GM19099 (cell line): Measurements from ENCODE around the gene SDCCAG8.

Source experiments
- POLR2A ChIP-seq: IDR thresholded peaks from 3 replicates; pipeline ENCODE4 v1.6.1; 2011; ENCODE audit warnings: low read depth; ENCODE audit not compliant: insufficient read length; ENCODE audit errors: extremely low read depth

Gene SDCCAG8

DNA sequence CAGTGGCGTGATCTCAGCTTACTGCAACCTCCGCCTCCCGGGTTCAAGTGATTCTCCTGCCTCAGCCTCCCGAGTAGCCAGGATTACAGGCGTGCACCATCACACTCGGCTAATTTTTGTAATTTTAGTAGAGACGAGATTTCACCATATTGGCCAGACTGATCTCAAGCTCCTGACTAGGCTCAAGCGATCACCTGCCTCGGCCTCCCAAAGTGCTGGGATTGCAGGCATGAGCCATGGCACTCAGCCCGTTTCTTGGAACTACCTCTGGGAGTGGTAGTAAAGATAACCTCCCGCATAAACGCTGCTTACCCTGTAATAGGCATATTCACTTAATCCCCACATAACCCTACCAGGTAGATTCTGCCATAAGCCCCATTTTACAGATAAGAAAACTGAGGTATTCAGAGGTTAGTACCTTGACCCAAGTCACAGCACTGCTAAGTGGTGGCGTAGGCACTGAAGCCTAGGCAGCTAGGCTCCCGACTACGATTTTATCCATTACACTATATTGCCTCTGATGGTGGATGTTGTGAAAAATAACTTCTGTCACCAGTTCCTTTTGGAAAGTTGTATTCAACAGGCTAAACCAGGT lies 143.8 kb downstream of the SDCCAG8 start:
- TF ChIP-seq POLR2A: no peak

DNA sequence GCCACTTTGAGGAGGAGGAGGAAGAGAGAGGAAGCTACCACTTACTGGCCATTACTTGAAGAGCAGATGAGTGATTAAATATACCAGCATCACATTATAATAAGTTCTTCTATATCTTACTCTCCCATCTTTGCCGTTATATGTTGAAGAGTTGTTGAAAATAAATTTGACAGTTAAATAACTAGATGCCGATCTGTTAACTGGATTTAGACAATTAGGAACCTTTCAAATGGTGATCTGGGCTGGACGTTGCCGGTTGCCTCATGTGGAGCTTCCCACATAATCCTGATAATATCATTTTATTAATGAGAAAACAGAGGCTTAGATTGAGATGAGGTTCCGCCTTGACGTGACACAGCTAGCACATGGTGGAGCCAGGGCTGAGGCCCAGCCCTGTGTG lies 147.0 kb downstream of the SDCCAG8 start:
- TF ChIP-seq POLR2A: no peak

DNA sequence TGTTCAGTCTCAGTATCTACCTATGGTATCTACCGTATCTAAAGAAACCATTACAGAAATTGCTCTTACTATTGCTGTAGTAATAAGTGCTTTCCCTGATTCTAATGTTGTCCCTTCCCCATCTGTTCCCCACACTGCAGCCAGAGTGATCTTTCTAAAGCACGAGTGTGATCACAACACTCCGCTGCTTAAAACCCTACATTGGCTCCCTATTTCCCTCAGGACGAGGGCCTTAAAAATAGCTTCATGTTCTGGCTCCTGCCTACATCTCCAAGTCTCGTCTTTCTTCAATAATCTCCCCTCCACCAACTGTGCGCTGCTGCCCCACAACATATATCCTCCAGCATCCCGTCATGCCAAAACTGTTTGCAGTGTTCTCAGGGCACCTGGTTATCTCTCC lies 150.6 kb downstream of the SDCCAG8 start:
- TF ChIP-seq POLR2A: no peak

DNA sequence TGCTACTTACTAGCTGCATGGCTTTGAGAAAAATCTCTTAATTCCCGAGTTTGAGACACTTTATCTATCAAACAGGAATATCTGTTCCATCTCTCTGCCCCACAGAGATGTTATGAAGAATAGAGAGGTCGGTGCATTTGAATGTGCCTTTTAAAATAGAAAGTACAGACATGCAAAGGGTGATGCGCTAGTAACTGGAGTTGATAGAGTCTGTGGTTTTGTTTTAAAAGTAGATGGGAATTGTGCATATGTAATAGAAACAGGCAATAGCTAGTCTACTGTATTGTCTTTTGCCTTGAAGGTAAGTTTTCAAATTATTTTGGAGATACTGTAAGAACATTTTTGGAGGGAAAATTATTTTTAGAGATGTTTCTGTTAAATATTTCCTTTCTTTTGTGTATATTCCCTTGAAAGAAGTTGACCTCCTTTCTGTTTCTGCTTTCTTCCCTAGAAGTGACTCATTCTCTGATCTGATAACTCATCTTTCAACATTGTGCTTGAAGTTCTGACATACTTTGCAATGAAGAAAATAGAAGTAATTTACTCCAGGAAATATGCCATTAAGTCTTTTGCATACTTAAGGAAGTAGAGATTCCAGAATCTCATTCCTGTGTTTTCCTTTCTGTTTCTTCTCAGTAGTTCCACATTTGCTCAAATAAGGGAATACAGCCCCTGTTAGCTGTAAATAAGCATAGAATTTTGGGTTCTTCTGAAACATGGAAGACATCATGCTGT lies 151.6 kb downstream of the SDCCAG8 start:
- no peak for TF ChIP-seq POLR2A

DNA sequence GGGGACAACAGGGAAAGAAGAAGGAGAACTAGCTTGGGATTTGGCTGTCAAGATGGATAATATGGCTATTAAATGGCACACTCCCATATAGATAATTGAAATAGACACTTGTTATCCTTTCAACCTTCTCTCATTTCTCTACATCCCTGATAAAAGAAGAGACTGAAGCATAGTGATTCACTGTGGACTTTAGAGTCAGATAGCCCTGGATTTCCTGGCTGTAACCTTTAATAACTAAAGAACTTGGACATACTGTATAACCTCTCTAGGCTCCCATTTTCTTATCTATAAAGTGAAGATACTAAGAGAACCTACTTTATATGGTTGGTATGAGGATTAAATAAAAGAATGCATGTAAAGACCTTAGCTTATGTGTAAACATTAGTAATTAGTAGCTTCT lies 152.6 kb downstream of the SDCCAG8 start:
- no peak for TF ChIP-seq POLR2A

DNA sequence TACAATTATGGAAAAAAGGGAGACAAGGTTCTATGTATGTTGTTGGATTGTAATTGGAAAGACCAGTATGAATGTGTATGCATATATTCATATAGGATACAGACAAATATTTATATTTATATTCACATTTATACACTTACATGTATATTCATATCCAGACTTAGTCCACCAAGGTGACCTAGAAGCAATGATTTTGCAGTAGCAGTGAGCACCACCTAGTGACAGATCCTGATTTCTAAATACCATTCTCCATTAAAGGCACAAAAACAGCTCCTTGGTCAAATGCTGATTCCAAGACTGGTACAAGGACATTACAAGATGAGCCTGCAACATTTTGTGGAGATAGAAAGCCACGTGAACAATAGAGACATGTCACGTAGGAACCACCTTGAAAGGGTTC lies 153.4 kb downstream of the SDCCAG8 start:
- no peak for TF ChIP-seq POLR2A

DNA sequence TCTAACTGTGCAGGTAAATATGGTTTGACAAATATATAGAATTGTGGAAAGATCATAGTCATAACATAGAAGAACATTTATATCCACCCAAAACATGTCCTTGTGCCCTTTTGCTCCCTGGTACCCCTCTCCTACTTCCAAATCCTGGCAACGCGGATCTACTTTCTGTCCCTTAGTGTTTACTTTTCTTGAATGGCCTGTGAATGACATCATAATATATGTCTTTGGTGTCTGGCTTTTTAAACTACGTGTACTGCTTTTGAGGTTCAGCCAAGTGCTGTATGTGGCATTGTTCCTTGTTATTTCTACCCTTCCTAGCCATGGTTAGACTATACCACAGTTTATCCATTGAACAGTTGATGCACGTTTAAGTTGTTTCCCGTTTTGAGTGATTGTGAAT lies 155.6 kb downstream of the SDCCAG8 start:
- TF ChIP-seq POLR2A: no peak

DNA sequence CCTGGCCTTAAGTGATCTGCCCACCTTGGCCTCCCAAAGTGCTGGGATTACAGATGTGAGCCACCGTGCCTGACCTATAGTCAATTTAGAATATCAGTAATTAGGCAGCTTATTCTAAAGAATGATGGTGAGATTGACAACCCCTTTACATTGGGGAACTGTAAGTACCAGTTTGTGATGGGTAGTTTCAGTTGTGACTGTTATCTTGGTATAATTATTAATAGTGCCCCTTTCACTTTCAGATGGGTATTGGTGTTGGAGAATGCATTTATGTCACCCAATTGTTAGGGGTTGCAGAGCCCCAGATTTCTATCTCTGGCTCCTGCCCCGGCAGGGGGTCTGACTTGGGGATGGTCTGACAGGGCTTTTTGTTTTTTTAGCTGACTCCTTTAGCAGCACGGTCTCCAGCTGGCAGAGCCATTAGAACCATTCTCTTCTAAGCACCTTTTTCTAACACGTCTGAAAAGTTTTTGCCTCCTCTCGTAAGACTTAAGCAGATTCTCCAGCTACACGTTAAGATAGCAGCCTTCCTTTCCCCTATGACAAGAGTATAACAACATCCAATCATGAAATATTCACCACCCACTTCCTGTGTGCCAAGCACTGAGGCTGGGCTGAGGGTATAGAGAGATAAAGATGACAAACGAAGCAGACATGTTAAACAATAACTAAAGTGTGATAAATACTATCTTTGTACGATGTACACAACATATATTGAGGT lies 157.8 kb downstream of the SDCCAG8 start:
- TF ChIP-seq POLR2A: no peak

DNA sequence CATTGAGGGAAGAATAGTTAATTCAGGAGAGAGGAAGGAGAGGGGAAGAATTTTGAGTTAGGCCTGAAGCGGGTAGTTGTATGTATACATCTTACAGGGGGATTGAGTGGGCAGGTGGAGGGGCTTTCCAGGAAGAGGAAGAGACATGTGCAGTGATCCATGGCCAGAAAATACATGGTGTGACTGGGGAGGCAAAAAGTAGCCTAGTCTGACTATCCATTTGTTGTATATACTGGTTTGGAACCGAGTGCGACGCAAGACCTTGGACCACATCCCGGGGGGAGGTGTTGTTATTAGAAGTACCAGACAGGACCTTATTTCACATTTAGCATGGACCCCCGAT lies 158.3 kb downstream of the SDCCAG8 start:
- no peak for TF ChIP-seq POLR2A

DNA sequence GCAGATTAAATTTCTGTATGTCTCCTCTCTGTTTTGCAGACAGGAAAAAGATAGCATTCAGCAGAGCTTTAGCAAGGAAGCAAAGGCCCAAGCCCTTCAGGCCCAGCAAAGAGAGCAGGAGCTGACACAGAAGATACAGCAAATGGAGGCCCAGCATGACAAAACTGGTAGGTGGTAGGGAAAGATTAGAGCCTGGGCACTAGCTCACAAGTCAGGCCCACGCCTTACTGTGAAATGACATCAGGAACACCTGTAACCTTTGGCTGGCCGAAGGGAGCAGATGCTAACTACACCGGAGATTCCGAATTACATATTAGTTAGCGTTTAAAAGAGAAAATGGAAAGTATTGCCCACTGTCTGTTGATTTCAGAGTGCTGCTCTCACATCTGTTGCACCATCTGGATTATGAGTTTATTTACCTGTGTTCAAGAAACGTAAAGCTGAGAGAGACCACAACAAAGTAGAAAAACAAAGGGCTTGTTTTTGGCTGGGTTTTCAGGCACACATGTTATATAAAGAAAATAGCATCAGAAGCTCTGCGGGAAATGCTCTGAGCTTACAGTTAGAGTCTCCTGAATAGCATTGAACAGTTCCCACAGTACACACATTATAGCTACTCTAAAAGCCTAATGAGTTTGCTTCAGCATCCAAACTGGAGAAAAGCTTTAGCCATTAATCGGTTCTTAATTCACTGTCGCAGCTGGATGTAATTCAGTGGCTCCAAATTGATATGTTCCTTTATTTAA lies 160.0 kb downstream of the SDCCAG8 start:
- TF ChIP-seq POLR2A: no peak

DNA sequence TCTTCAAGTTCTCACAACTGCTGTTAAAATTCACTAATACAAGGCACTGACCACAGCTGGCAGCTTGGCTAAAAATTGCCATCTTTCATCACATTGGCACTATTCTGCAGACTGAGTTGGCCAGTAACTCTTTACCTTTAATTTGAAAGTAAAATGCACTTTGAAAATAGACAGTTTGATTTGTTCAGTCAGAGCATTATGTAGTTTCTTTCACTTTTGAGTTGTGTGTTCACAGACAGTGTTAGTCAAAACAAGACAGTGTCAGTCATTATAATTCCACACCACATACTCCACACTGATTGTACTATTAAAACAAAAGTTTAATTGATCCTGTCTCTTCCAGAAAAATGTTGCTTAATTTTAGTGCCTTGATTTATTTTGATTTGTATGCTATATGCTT lies 160.7 kb downstream of the SDCCAG8 start:
- TF ChIP-seq POLR2A: no peak

DNA sequence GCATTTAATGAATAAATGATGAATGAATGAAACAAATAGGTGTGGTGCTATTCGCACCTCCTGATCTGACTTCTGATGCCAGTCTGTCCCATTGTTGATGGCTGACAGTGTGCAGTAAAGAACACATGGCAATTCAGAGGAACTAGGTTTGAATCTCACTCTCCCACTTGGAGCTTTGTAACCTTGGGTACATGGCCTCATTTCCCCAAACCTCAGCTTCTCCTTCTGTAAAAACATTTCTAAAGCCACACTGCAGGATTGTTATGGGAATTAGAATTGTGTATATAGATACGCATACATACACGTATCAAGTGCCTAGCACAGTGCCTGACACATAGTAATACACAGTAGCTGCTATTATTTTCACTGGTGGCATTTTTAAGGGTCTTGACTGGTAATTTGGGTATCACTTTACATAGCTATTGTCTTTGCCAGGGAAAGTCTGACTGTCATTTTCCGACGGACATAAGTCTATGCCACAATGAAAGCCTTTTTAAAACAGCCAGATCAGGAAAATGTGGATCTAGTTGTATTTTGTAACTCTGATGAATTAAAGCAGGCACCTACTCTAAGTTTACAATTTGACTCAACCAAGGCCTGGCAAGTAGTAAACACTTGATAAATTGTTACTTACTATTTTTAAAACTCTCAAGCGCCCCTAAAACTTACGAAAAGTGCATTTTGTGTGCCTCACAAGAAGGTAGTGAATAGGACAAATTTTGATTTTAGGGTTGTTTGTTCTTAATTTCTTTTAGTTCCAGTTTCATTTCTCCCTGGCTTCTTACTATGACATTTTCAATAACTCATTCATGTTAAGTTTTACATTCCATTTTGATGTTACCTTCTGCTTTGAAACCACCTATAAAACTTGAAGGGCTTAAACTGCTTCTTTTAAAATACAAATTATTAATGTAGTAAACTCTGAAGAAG lies 164.4 kb downstream of the SDCCAG8 start:
- TF ChIP-seq POLR2A: no peak

DNA sequence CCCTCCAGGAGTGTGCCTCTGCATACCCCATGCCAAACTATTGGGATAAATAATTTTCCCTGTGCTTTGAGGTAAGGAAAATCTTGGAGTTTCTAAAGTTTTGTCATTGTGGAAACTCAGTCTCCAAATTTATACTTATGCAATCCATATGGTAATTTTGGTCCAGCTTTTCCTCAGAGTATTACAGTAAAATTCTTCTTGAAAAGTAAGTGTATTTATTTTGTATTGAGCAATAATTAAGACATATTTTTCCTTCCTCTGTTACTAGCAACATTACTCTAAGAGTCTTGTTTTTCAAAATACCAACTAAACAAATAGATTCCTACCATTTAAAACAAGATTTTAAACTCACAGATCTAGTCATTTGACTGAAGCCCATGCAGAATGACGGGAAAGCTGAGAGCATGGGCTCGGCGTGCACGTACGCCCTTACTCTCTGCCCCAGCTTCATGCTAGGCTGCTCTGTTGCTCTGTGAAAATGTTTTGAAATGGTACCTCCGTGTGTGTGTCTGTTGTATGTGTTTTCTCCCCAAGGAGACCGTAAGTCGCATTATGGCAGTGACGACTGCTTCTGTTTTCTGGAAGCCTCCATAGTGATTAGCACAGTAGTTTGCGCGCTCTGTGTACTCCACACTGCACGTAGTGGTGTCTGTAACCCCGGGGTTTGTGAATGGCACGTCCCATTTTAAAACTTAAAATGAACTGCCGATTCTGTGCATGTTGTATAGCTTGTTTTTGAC lies 165.3 kb downstream of the SDCCAG8 start:
- TF ChIP-seq POLR2A: no peak

DNA sequence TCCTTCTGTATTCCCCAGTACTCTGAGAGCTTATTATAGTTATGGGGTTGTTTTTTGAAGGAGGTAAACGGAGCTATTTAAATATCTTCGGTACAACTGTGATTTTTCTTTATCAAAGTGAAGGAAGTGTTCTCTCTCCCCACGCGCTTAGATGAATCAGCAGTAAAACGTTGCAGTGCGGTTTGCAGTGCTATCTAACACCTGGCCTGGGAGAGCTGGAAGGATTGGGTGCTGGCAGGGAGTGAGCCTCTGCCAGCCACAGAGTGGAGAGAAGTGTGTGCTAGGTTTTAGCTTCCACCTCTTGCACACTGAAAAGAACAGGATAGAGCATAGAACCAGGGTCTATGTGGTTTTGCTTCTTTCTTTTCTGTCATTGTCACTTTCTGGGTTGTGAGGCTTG lies 165.9 kb downstream of the SDCCAG8 start:
- no peak for TF ChIP-seq POLR2A
